H1 (cell line): ENCODE measurements around the gene LPP. TPM values are rescaled to one million over a fixed set of nuclear protein-coding genes. Genes with fewer than 3 reads are reported as not detected.

Experiments used
- CTCF ChIA-PET: fragments of 300-600 bp; sonication (Branson Sonifier 250); formaldehyde crosslinking; loops from one replicate; lab custom pipeline; 2021; ENCODE audit not compliant: partially characterized antibody; lab: Charles Lee
- POLR2A ChIA-PET: fragments of 300-600 bp; sonication (Branson Sonifier 250); formaldehyde crosslinking; loops from one replicate; lab custom pipeline; 2021; ENCODE audit warnings: inconsistent platforms; ENCODE audit not compliant: partially characterized antibody; lab: Charles Lee
- DNase-seq, 2 experiments: peaks; one replicate each; pipeline versions ENCODE4 v3.0.0 to v3.0.0-alpha.2; 2010 to 2022; ENCODE audit warnings: low spot score in 2 of 2, low read depth in 1 of 2, mixed read lengths in 1 of 2
- FAIRE-seq: peaks from 2 replicates; lab custom pipeline; 2011; peaks lifted over from hg19 to GRCh38; lab: Jason Lieb, UNC
- H2AFZ ChIP-seq: 2 replicates; pipeline ENCODE4 v1.8.1; 2012; ENCODE audit warnings: low read length, inconsistent platforms
- H2AK5ac ChIP-seq: 2 replicates; pipeline ENCODE4 v1.6.1; 2013; ENCODE audit warnings: low read depth, low read length
- H2BK120ac ChIP-seq: replicated peaks from 2 replicates; pipeline ENCODE3; 2013; ENCODE audit warnings: low read depth, low read length, inconsistent platforms
- H2BK12ac ChIP-seq: 2 replicates; pipeline ENCODE4 v1.6.1; 2013; ENCODE audit warnings: low read depth, low read length
- H2BK15ac ChIP-seq: 2 replicates; pipeline ENCODE4 v1.6.1; 2013; ENCODE audit warnings: low read length
- H2BK20ac ChIP-seq: 2 replicates; pipeline ENCODE4 v1.6.1; 2013; ENCODE audit warnings: low read length
- H2BK5ac ChIP-seq: 2 replicates; pipeline ENCODE4 v1.6.1; 2013; ENCODE audit warnings: low read depth, low read length
- H3K14ac ChIP-seq: 2 replicates; pipeline ENCODE4 v1.6.1; 2013; ENCODE audit warnings: inconsistent platforms; ENCODE audit not compliant: insufficient read length
- H3K18ac ChIP-seq: 2 replicates; pipeline ENCODE4 v1.6.1; 2013; ENCODE audit warnings: low read length; ENCODE audit errors: extremely low read depth
- H3K23ac ChIP-seq: 2 replicates; pipeline ENCODE4 v1.6.1; 2013; ENCODE audit warnings: inconsistent platforms; ENCODE audit not compliant: insufficient read length
- H3K23me2 ChIP-seq: 2 replicates; pipeline ENCODE4 v1.6.1; 2013; ENCODE audit warnings: low read depth, low read length
- H3K27ac ChIP-seq: 2 replicates; pipeline ENCODE4 v1.6.1; 2011; ENCODE audit warnings: low read depth, low read length, inconsistent platforms
- H3K27me3 ChIP-seq, 4 experiments: replicated peaks in 1 of 4; 1 replicate in 1 of 4; 2 replicates in 3 of 4; pipeline versions ENCODE4 v1.6.1 to v1.8.1; 2011 to 2013; ENCODE audit warnings: low read length in 3 of 4, mild to moderate bottlenecking in 3 of 4, inconsistent platforms in 2 of 4, mixed read lengths in 2 of 4, moderate library complexity in 1 of 4; ENCODE audit not compliant: control insufficient read depth in 3 of 4, insufficient read depth in 3 of 4; ENCODE audit errors: extremely low read depth in 1 of 4
- H3K36me3 ChIP-seq, 4 experiments: 2 replicates each; pipeline versions ENCODE4 v1.6.1 to v1.8.1; 2011 to 2013; ENCODE audit warnings: mild to moderate bottlenecking in 4 of 4, low read length in 3 of 4, moderate library complexity in 2 of 4, control low read depth in 1 of 4, inconsistent platforms in 1 of 4; ENCODE audit not compliant: insufficient read depth in 4 of 4, control insufficient read depth in 2 of 4
- H3K4ac ChIP-seq: replicated peaks from 2 replicates; pipeline ENCODE3; 2013; ENCODE audit warnings: low read length, low read depth, mixed read lengths, inconsistent platforms; ENCODE audit not compliant: insufficient read length
- H3K4me1 ChIP-seq, 4 experiments: replicated peaks in 1 of 4; 1 replicate in 1 of 4; 2 replicates in 3 of 4; pipeline versions ENCODE4 v1.6.1 to v1.8.1; 2011 to 2013; ENCODE audit warnings: low read length in 3 of 4, inconsistent platforms in 2 of 4, mixed read lengths in 1 of 4; ENCODE audit not compliant: insufficient read depth in 4 of 4, control insufficient read depth in 3 of 4
- H3K4me2 ChIP-seq, 2 experiments: 2 replicates each; pipeline versions ENCODE4 v1.6.1 to v1.8.1; 2011 to 2013; ENCODE audit warnings: low read depth in 2 of 2, low read length in 2 of 2, control low read depth in 1 of 2, inconsistent platforms in 1 of 2, mild to moderate bottlenecking in 1 of 2; ENCODE audit not compliant: insufficient read depth in 1 of 2
- H3K4me3 ChIP-seq, 4 experiments: fragments of 200-600, 300-600 bp in 1 of 4; sonication (generic), shearing (Covaris generic), sonication (Bioruptor Twin) in 1 of 4; 2 replicates each; pipeline versions ENCODE4 v1.5.1 to v1.8.1; 2011 to 2016; ENCODE audit warnings: low read length in 4 of 4, low read depth in 3 of 4, control low read depth in 2 of 4, inconsistent platforms in 2 of 4, mild to moderate bottlenecking in 2 of 4, mixed read lengths in 1 of 4, moderate library complexity in 1 of 4; ENCODE audit not compliant: insufficient read depth in 2 of 4; ENCODE audit errors: extremely low read depth in 1 of 4
- H3K56ac ChIP-seq: replicated peaks from 2 replicates; pipeline ENCODE3; 2013; ENCODE audit warnings: low read depth, mild to moderate bottlenecking, mixed read lengths, low read length, inconsistent platforms; ENCODE audit not compliant: insufficient read length
- H3K79me1 ChIP-seq: 2 replicates; pipeline ENCODE4 v1.6.1; 2013; ENCODE audit warnings: low read depth, low read length, control low read depth
- H3K79me2 ChIP-seq, 2 experiments: 2 replicates each; pipeline versions ENCODE4 v1.6.1 to v1.8.1; 2012 to 2013; ENCODE audit warnings: low read length in 2 of 2, mild to moderate bottlenecking in 2 of 2, inconsistent platforms in 1 of 2; ENCODE audit not compliant: insufficient read depth in 2 of 2, control insufficient read depth in 1 of 2
- H3K9ac ChIP-seq, 4 experiments: replicated peaks in 1 of 4; 1 replicate in 1 of 4; 2 replicates in 3 of 4; pipeline versions ENCODE4 v1.6.1 to v1.8.1; 2011 to 2013; ENCODE audit warnings: low read depth in 3 of 4, low read length in 3 of 4, control low read depth in 2 of 4, mild to moderate bottlenecking in 2 of 4, moderate library complexity in 2 of 4, inconsistent platforms in 1 of 4; ENCODE audit errors: extremely low read depth in 1 of 4
- H3K9me3 ChIP-seq, 2 experiments: 2 replicates each; pipeline versions ENCODE4 v1.6.1 to v1.8.1; 2012 to 2013; ENCODE audit warnings: mild to moderate bottlenecking in 2 of 2, moderate library complexity in 2 of 2, control low read depth in 1 of 2, inconsistent platforms in 1 of 2, low read depth in 1 of 2, low read length in 1 of 2, mixed read lengths in 1 of 2; ENCODE audit not compliant: insufficient read depth in 2 of 2
- H4K20me1 ChIP-seq, 2 experiments: replicated peaks in 1 of 2; 2 replicates each; pipeline versions ENCODE3 to v1.8.1; 2011 to 2013; ENCODE audit warnings: inconsistent platforms in 2 of 2, low read length in 2 of 2, mild to moderate bottlenecking in 1 of 2; ENCODE audit not compliant: insufficient read depth in 2 of 2, control insufficient read depth in 1 of 2
- H4K5ac ChIP-seq: 2 replicates; pipeline ENCODE4 v1.6.1; 2013; ENCODE audit warnings: low read length, low read depth, mixed read lengths, inconsistent platforms; ENCODE audit not compliant: insufficient read length
- H4K8ac ChIP-seq: 2 replicates; pipeline ENCODE4 v1.8.0; 2013; ENCODE audit warnings: mild to moderate bottlenecking, moderate library complexity, low read length, inconsistent platforms; ENCODE audit not compliant: insufficient read depth; ENCODE audit errors: extremely low read depth
- H4K91ac ChIP-seq: replicated peaks from 2 replicates; pipeline ENCODE3; 2013; ENCODE audit warnings: low read length, mixed read lengths, inconsistent platforms; ENCODE audit not compliant: insufficient read length
- PHF8 ChIP-seq: fragments of 200-600 bp; sonication (generic); conservative IDR thresholded peaks from 2 replicates; pipeline ENCODE4 v1.7.1; 2012; ENCODE audit warnings: low read depth, mild to moderate bottlenecking, inconsistent platforms, low read length, moderate library complexity
- WGBS, 2 experiments: shearing (Covaris generic) in 1 of 2; methylation state at CpG; one replicate each; pipeline versions ENCODE4 v1.1.6 to v1.1.7; 2013 to 2015; ENCODE audit warnings: low lambda C conversion rate in 2 of 2, mixed read lengths in 2 of 2, inconsistent platforms in 1 of 2, low coverage in 1 of 2, missing lambda C conversion rate in 1 of 2; ENCODE audit not compliant: insufficient replicate concordance in 2 of 2, insufficient coverage in 1 of 2, insufficient read length in 1 of 2; ENCODE audit errors: extremely low coverage in 1 of 2, missing lambda C conversion rate in 1 of 2; 5-methylcytosine and 5-hydroxymethylcytosine counted together
- polyA plus RNA-seq, 7 experiments: library from polyadenylated mRNA; depleted of rRNA in 3 of 7; stranded (reverse) in 5 of 7; unstranded in 2 of 7; fragments of >200 nt in 5 of 7; fragments of 200-250 nt in 2 of 7; gene quantifications; 1 replicate in 5 of 7; 2 replicates in 1 of 7; 4 replicates in 1 of 7; pipeline versions ENCODE4 v1.2.1 to v1.2.3, GENCODE V29; 2011 to 2013; ENCODE audit warnings: missing spikeins in 2 of 7, mixed read lengths in 2 of 7
- total RNA-seq: library from RNA; stranded (reverse); fragmentation: NEBNext Ultra II Directional; extraction: Animal tissue kit (Norgen Biotek cat#: 25700); gene quantifications from 2 replicates; pipeline ENCODE4 v1.2.1, GENCODE V29; 2021

LPP gene
- total and polyA plus RNA-seq, 2 of the 8 experiments (the other 6 are each of a cell fraction or from before 2014, with no cell fraction given): 10.0 to 53.3 TPM

DNA sequence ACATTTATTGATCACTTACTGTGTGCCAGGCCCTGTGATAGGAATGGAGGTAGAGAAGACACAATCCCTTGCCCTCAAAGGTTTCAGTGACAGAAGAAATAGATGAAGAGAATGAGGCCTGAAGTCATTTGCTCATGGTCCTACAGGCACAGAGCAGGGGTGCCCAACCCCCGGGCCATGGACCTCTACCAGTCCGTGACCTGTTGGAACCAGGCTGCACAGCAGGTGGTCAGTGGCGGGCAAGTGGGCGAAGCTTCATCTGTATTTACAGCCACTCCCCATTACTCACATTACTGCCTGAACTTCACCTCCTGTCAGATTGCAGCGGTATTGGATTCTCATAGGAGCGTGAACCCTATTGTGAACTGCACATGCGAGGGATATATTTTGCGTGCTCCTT, 480.3 kb downstream of the LPP start:
- ChIA-PET POLR2A (no interaction called here), CTCF (no interaction called here)
- no peak overlapping the region for H2BK20ac ChIP-seq
- no peak overlapping the region for H4K91ac ChIP-seq
- H2AK5ac ChIP-seq: no peak overlapping the region
- no peaks in the 10 kb centered on the region for H3K4me1 ChIP-seq
- peaks cover 0 to 6% of the 10 kb centered on the region in 2 experiments; a peak in 2 of 4 replicates for H3K9me3 ChIP-seq
- no peak overlapping the region for H3K18ac ChIP-seq
- H3K14ac ChIP-seq: no peak overlapping the region
- H3K36me3 ChIP-seq: no peaks in the 10 kb centered on the region; a peak in 1 of 8 replicates
- no peak for DNase-seq
- H3K79me2 ChIP-seq: no peaks in the 10 kb centered on the region
- no peak overlapping the region for H3K4ac ChIP-seq
- H3K27ac ChIP-seq: no peak overlapping the region
- H4K20me1 ChIP-seq: no peaks in the 10 kb centered on the region
- no peak for FAIRE-seq
- H3K4me2 ChIP-seq: no peak overlapping the region
- WGBS, 2 experiments: 97% methylated on average over 8 of the region's 8 CpGs; no CpG with 5 or more reads in 1 of the 2 experiments
- H4K8ac ChIP-seq: no peak overlapping the region
- H3K27me3 ChIP-seq: no peaks in the 10 kb centered on the region
- no peak overlapping the region for H2BK120ac ChIP-seq
- H4K5ac ChIP-seq: no peak overlapping the region
- no peak overlapping the region for H2BK15ac ChIP-seq
- H3K79me1 ChIP-seq: no peaks in the 10 kb centered on the region
- H2BK5ac ChIP-seq: no peak overlapping the region
- H3K23ac ChIP-seq: no peak overlapping the region
- H2AFZ ChIP-seq: no peak overlapping the region
- H2BK12ac ChIP-seq: no peak overlapping the region
- H3K4me3 ChIP-seq: no peak overlapping the region
- H3K9ac ChIP-seq: no peak overlapping the region
- H3K23me2 ChIP-seq: no peaks in the 10 kb centered on the region
- H3K56ac ChIP-seq: no peak overlapping the region
- TF ChIP-seq PHF8: no peak
